GM23338 (cell line): ENCODE measurements around the gene AP5Z1. TPM values are rescaled to one million over a fixed set of nuclear protein-coding genes. Genes with fewer than 3 reads are reported as not detected.

ENCODE experiments used
- ATAC-seq: fragments of 200-7000 bp; cut with Tn5 transposase; 3 replicates; pipeline ENCODE4 v1.9.1; 2020
- DNase-seq: peaks from one replicate; pipeline ENCODE4 v3.0.0-alpha.2; 2015; ENCODE audit warnings: low spot score
- H2AFZ ChIP-seq: fragments of 200-600 bp; sonication (generic); 2 replicates; pipeline ENCODE4 v1.8.0; 2016; ENCODE audit warnings: antibody characterized with exemption, mild to moderate bottlenecking, moderate library complexity
- H3F3A ChIP-seq: fragments of 200-600 bp; sonication (generic); replicated peaks from 2 replicates; pipeline ENCODE4 v1.8.0; 2017; ENCODE audit warnings: antibody characterized with exemption, mixed run types, low read depth
- H3K27ac ChIP-seq: fragments of 200-600 bp; sonication (generic); 2 replicates; pipeline ENCODE4 v1.6.1; 2016; ENCODE audit warnings: low read depth
- H3K27me3 ChIP-seq: fragments of 200-600 bp; sonication (generic); 2 replicates; pipeline ENCODE4 v1.8.0; 2016; ENCODE audit warnings: mild to moderate bottlenecking, mixed run types, moderate library complexity; ENCODE audit not compliant: insufficient read depth
- H3K36me3 ChIP-seq: fragments of 200-600 bp; sonication (generic); 2 replicates; pipeline ENCODE4 v1.8.0; 2016; ENCODE audit warnings: mild to moderate bottlenecking; ENCODE audit not compliant: insufficient read depth
- H3K4me1 ChIP-seq: fragments of 200-600 bp; sonication (generic); 2 replicates; pipeline ENCODE4 v1.8.0; 2016; ENCODE audit warnings: mild to moderate bottlenecking, moderate library complexity; ENCODE audit not compliant: insufficient read depth
- H3K4me2 ChIP-seq: fragments of 200-600 bp; sonication (generic); 2 replicates; pipeline ENCODE4 v1.7.1; 2017; ENCODE audit warnings: mixed run types
- H3K4me3 ChIP-seq: fragments of 200-600 bp; sonication (generic); 2 replicates; pipeline ENCODE4 v1.6.1; 2016; ENCODE audit warnings: mixed run types
- H3K79me2 ChIP-seq: fragments of 200-600 bp; sonication (generic); replicated peaks from 2 replicates; pipeline ENCODE4 v1.8.0; 2017; ENCODE audit warnings: mild to moderate bottlenecking; ENCODE audit not compliant: insufficient read depth
- H3K9me2 ChIP-seq: fragments of 200-600 bp; sonication (generic); 2 replicates; pipeline ENCODE4 v1.8.0; 2017; ENCODE audit not compliant: insufficient read depth
- H4K20me1 ChIP-seq: fragments of 200-600 bp; sonication (generic); replicated peaks from 2 replicates; pipeline ENCODE4 v1.8.0; 2017; ENCODE audit warnings: mild to moderate bottlenecking; ENCODE audit not compliant: insufficient read depth
- H3K27ac Mint-ChIP-seq: 2 replicates; pipeline ENCODE4 v1.8.0; 2020; ENCODE audit warnings: inconsistent platforms, mild to moderate bottlenecking, moderate library complexity, mixed read lengths
- H3K27me3 Mint-ChIP-seq: 3 replicates; pipeline ENCODE4 v1.8.0; 2022; ENCODE audit warnings: low read depth, mild to moderate bottlenecking, moderate library complexity, mixed read lengths, inconsistent platforms; ENCODE audit not compliant: insufficient read depth, poor library complexity
- H3K36me3 Mint-ChIP-seq: 3 replicates; pipeline ENCODE4 v1.8.0; 2021; ENCODE audit warnings: low read depth, mild to moderate bottlenecking, inconsistent platforms, moderate library complexity, mixed read lengths
- H3K4me1 Mint-ChIP-seq: 3 replicates; pipeline ENCODE4 v1.8.0; 2020; ENCODE audit warnings: mild to moderate bottlenecking, inconsistent platforms, mixed read lengths
- H3K4me3 Mint-ChIP-seq: 3 replicates; pipeline ENCODE4 v1.8.0; 2021; ENCODE audit warnings: moderate library complexity, mild to moderate bottlenecking, inconsistent platforms, mixed read lengths
- H3K9me3 Mint-ChIP-seq: 3 replicates; pipeline ENCODE4 v1.8.0; 2020; ENCODE audit warnings: moderate library complexity, mild to moderate bottlenecking, inconsistent platforms, mixed read lengths
- CREB1 ChIP-seq: fragments of 250-450 bp; sonication (Bioruptor Pico); IDR thresholded peaks from 2 replicates; pipeline ENCODE4 v1.5.0; 2020; ENCODE audit warnings: low read depth, mild to moderate bottlenecking, moderate library complexity
- EZH2 ChIP-seq: fragments of 200-600 bp; sonication (generic); IDR thresholded peaks from one replicate; pipeline ENCODE4 v1.8.0; 2017; ENCODE audit warnings: antibody characterized with exemption, mild to moderate bottlenecking, low read depth; ENCODE audit not compliant: unreplicated experiment
- EZH2phosphoT487 ChIP-seq: fragments of 200-600 bp; sonication (generic); IDR thresholded peaks from one replicate; pipeline ENCODE4 v1.8.1; 2018; ENCODE audit warnings: antibody characterized with exemption; ENCODE audit not compliant: unreplicated experiment
- JUNB ChIP-seq: IDR thresholded peaks from one replicate; pipeline ENCODE4 v1.6.1; 2016; ENCODE audit warnings: antibody characterized with exemption; ENCODE audit not compliant: unreplicated experiment
- NANOG ChIP-seq: IDR thresholded peaks from 2 replicates; pipeline ENCODE4 v1.6.1; 2016; ENCODE audit warnings: antibody characterized with exemption, borderline replicate concordance
- POLR2AphosphoS5 ChIP-seq: IDR thresholded peaks from 2 replicates; pipeline ENCODE4 v1.6.1; 2016; ENCODE audit warnings: antibody characterized with exemption, low read depth
- STAT1 ChIP-seq: IDR thresholded peaks from one replicate; pipeline ENCODE4 v1.6.1; 2016; ENCODE audit warnings: antibody characterized with exemption; ENCODE audit not compliant: unreplicated experiment
- ZNF331 ChIP-seq: fragments of 250-450 bp; sonication (Bioruptor Pico); IDR thresholded peaks from 2 replicates; pipeline ENCODE4 v1.5.0; 2020; ENCODE audit warnings: low read depth, mild to moderate bottlenecking, moderate library complexity
- polyA plus RNA-seq: library from polyadenylated mRNA; unstranded; fragments of >200 nt; fragmentation: Nextera tagmentation; extraction: Ambion mirVana; gene quantifications from 2 replicates; pipeline ENCODE4 v1.2.1, GENCODE V29; 2016
- total RNA-seq: library from RNA; depleted of rRNA; stranded (reverse); fragments of >200 nt; shearing (Covaris generic); gene quantifications from 2 replicates; pipeline ENCODE4 v1.2.3, GENCODE V29; 2014
- TF ChIP-seq, protein P1 (sequence below), 2 experiments: fragments of 200-600 bp in 1 of 2; sonication (generic) in 1 of 2; conservative IDR thresholded peaks; 2 replicates each; pipeline versions ENCODE4 v1.5.1 to v1.6.1; 2016 to 2017; ENCODE audit warnings: antibody characterized with exemption in 2 of 2, low read depth in 2 of 2, mild to moderate bottlenecking in 2 of 2, moderate library complexity in 1 of 2
- TF ChIP-seq, protein P2 (sequence below): IDR thresholded peaks from one replicate; pipeline ENCODE4 v1.6.1; 2018; ENCODE audit warnings: antibody characterized with exemption; ENCODE audit not compliant: unreplicated experiment
- TF ChIP-seq, protein P3 (sequence below): fragments of 250-450 bp; sonication (Bioruptor Pico); IDR thresholded peaks from 2 replicates; pipeline ENCODE4 v1.5.0; 2020; ENCODE audit warnings: mild to moderate bottlenecking, moderate library complexity

The AP5Z1 gene
- total and polyA plus RNA-seq, 2 experiments from 2014 or later, result 16.3 to 31.2 TPM

DNA sequence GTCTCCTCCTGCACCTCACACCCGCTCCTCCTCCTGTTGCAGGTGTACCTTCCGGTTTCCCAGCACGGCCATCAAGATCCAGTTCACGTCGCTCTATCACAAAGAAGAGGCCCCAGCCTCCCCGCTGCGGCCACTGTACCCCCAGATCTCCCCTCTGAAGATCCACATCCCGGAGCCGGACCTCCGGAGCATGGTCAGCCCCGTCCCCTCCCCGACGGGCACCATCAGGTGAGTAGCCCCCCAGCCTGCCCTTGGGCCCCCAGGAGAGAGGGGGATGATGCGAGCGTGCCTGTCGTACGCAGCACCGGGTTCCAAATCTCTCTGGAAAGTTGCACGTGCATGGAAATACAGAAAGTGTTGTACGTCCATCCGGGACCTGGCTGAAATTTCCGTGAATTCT lies 34.6 kb upstream of the AP5Z1 start:
- H3K4me2 ChIP-seq, result no peak overlapping the region

DNA sequence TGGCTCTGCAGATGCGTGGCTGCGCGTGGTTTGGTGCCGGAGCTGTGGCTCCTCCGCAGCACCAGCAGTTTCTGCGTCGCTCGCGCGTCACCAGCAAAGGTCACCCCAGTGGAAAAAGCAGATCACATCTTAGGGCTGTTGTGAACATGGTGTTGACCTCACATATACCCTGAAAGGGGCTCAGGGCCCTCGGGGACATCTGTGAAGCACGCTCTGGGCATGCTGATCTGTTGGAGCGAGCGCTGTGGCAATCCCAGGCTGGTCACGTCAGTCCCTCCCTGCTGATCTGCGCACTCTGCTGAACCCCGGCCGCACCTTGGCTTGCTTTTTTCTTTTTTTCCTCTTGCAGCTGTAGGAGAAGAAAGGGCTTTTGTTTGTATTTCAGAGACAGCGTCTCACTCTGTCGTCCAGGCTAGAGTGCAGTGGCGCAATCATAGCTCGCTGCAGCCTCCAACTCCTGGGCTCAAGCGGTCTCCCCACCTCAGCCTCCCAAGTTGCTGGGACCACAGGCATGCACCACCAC lies 33.3 kb upstream of the AP5Z1 start:
- peaks cover 42% of the 10 kb centered on the region for H3K27me3 Mint-ChIP-seq
- ATAC-seq (no peak), DNase-seq (no peak)
- peaks cover 24% of the 10 kb centered on the region for H3K36me3 Mint-ChIP-seq
- H3K27ac Mint-ChIP-seq, result no peak overlapping the region
- no peaks in the 10 kb centered on the region for H3K9me3 Mint-ChIP-seq
- Histone ChIP-seq H4K20me1 (peaks cover 23% of the 10 kb centered on the region), H3K27ac (no peak overlapping the region), H3K4me1 (peaks cover 26% of the 10 kb centered on the region), H3K79me2 (peaks cover 5% of the 10 kb centered on the region; the same call in 1 of the 2 replicates), H3K27me3 (peaks cover 34% of the 10 kb centered on the region), H3K4me3 (no peak overlapping the region), H3K4me2 (no peak overlapping the region), H3F3A (peaks cover 6% of the 10 kb centered on the region; the same call in 1 of the 2 replicates), H2AFZ (no peak overlapping the region), H3K36me3 (no peaks in the 10 kb centered on the region), H3K9me2 (no peaks in the 10 kb centered on the region)
- H3K4me3 Mint-ChIP-seq, result no peak overlapping the region
- H3K4me1 Mint-ChIP-seq, result peaks cover 33% of the 10 kb centered on the region
- no peak for TF ChIP-seq CREB1 (CRISPR knock-in tag)
- TF ChIP-seq STAT1, result no peak
- no peak for TF ChIP-seq EZH2
- TF ChIP-seq, protein P1, sequence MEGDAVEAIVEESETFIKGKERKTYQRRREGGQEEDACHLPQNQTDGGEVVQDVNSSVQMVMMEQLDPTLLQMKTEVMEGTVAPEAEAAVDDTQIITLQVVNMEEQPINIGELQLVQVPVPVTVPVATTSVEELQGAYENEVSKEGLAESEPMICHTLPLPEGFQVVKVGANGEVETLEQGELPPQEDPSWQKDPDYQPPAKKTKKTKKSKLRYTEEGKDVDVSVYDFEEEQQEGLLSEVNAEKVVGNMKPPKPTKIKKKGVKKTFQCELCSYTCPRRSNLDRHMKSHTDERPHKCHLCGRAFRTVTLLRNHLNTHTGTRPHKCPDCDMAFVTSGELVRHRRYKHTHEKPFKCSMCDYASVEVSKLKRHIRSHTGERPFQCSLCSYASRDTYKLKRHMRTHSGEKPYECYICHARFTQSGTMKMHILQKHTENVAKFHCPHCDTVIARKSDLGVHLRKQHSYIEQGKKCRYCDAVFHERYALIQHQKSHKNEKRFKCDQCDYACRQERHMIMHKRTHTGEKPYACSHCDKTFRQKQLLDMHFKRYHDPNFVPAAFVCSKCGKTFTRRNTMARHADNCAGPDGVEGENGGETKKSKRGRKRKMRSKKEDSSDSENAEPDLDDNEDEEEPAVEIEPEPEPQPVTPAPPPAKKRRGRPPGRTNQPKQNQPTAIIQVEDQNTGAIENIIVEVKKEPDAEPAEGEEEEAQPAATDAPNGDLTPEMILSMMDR (conservative IDR thresholded peaks at IDR 0.05; ENCODE audit: low read depth in 2 of 2), result no peak
- TF ChIP-seq, protein P2, sequence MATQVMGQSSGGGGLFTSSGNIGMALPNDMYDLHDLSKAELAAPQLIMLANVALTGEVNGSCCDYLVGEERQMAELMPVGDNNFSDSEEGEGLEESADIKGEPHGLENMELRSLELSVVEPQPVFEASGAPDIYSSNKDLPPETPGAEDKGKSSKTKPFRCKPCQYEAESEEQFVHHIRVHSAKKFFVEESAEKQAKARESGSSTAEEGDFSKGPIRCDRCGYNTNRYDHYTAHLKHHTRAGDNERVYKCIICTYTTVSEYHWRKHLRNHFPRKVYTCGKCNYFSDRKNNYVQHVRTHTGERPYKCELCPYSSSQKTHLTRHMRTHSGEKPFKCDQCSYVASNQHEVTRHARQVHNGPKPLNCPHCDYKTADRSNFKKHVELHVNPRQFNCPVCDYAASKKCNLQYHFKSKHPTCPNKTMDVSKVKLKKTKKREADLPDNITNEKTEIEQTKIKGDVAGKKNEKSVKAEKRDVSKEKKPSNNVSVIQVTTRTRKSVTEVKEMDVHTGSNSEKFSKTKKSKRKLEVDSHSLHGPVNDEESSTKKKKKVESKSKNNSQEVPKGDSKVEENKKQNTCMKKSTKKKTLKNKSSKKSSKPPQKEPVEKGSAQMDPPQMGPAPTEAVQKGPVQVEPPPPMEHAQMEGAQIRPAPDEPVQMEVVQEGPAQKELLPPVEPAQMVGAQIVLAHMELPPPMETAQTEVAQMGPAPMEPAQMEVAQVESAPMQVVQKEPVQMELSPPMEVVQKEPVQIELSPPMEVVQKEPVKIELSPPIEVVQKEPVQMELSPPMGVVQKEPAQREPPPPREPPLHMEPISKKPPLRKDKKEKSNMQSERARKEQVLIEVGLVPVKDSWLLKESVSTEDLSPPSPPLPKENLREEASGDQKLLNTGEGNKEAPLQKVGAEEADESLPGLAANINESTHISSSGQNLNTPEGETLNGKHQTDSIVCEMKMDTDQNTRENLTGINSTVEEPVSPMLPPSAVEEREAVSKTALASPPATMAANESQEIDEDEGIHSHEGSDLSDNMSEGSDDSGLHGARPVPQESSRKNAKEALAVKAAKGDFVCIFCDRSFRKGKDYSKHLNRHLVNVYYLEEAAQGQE, result no peak
- TF ChIP-seq, protein P3, sequence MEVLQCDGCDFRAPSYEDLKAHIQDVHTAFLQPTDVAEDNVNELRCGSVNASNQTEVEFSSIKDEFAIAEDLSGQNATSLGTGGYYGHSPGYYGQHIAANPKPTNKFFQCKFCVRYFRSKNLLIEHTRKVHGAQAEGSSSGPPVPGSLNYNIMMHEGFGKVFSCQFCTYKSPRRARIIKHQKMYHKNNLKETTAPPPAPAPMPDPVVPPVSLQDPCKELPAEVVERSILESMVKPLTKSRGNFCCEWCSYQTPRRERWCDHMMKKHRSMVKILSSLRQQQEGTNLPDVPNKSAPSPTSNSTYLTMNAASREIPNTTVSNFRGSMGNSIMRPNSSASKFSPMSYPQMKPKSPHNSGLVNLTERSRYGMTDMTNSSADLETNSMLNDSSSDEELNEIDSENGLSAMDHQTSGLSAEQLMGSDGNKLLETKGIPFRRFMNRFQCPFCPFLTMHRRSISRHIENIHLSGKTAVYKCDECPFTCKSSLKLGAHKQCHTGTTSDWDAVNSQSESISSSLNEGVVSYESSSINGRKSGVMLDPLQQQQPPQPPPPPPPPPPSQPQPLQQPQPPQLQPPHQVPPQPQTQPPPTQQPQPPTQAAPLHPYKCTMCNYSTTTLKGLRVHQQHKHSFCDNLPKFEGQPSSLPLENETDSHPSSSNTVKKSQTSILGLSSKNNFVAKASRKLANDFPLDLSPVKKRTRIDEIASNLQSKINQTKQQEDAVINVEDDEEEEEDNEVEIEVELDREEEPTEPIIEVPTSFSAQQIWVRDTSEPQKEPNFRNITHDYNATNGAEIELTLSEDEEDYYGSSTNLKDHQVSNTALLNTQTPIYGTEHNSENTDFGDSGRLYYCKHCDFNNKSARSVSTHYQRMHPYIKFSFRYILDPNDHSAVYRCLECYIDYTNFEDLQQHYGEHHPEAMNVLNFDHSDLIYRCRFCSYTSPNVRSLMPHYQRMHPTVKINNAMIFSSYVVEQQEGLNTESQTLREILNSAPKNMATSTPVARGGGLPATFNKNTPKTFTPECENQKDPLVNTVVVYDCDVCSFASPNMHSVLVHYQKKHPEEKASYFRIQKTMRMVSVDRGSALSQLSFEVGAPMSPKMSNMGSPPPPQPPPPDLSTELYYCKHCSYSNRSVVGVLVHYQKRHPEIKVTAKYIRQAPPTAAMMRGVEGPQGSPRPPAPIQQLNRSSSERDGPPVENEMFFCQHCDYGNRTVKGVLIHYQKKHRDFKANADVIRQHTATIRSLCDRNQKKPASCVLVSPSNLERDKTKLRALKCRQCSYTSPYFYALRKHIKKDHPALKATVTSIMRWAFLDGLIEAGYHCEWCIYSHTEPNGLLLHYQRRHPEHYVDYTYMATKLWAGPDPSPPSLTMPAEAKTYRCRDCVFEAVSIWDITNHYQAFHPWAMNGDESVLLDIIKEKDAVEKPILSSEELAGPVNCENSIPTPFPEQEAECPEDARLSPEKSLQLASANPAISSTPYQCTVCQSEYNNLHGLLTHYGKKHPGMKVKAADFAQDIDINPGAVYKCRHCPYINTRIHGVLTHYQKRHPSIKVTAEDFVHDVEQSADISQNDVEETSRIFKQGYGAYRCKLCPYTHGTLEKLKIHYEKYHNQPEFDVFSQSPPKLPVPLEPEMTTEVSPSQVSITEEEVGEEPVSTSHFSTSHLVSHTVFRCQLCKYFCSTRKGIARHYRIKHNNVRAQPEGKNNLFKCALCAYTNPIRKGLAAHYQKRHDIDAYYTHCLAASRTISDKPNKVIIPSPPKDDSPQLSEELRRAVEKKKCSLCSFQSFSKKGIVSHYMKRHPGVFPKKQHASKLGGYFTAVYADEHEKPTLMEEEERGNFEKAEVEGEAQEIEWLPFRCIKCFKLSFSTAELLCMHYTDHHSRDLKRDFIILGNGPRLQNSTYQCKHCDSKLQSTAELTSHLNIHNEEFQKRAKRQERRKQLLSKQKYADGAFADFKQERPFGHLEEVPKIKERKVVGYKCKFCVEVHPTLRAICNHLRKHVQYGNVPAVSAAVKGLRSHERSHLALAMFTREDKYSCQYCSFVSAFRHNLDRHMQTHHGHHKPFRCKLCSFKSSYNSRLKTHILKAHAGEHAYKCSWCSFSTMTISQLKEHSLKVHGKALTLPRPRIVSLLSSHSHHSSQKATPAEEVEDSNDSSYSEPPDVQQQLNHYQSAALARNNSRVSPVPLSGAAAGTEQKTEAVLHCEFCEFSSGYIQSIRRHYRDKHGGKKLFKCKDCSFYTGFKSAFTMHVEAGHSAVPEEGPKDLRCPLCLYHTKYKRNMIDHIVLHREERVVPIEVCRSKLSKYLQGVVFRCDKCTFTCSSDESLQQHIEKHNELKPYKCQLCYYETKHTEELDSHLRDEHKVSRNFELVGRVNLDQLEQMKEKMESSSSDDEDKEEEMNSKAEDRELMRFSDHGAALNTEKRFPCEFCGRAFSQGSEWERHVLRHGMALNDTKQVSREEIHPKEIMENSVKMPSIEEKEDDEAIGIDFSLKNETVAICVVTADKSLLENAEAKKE, result no peak
- no peak for TF ChIP-seq POLR2AphosphoS5
- TF ChIP-seq NANOG, result no peak
- TF ChIP-seq EZH2phosphoT487, result no peak
- TF ChIP-seq JUNB, result no peak

More for the DNA sequence above, 34.6 kb upstream of the AP5Z1 start:
- no peaks in the 10 kb centered on the region for H3K9me2 ChIP-seq
- Mint-ChIP-seq H3K27me3 (peaks cover 34% of the 10 kb centered on the region), H3K4me3 (no peak overlapping the region), H3K27ac (no peak overlapping the region), H3K4me1 (peaks cover 31% of the 10 kb centered on the region), H3K36me3 (peaks cover 19% of the 10 kb centered on the region), H3K9me3 (no peaks in the 10 kb centered on the region)
- H3K27me3 ChIP-seq, result peaks cover 27% of the 10 kb centered on the region
- peaks cover 4% of the 10 kb centered on the region; the same call in 1 of the 2 replicates for H3F3A ChIP-seq
- TF ChIP-seq ZNF331, result no peak
- no peaks in the 10 kb centered on the region for H3K36me3 ChIP-seq
- peaks cover 26% of the 10 kb centered on the region for H3K4me1 ChIP-seq
- peaks cover 23% of the 10 kb centered on the region for H4K20me1 ChIP-seq
- H3K4me3 ChIP-seq, result no peak overlapping the region
- ATAC-seq, result no peak
- H2AFZ ChIP-seq, result no peak overlapping the region
- no peak for DNase-seq
- no peak overlapping the region for H3K27ac ChIP-seq
- no peaks in the 10 kb centered on the region; the same call in 1 of the 2 replicates for H3K79me2 ChIP-seq
